Pons (tissue), 1 donor: Measurements from ENCODE around the gene CAPZA3.
"Not testable (repeated sequence)": the region's sequence is repeated elsewhere in the genome, so short reads cannot be mapped to it uniquely, and the experiment has no call there.

Experiments used
- DNase-seq: peaks from one replicate; pipeline ENCODE4 v3.0.0-alpha.2; 2016; ENCODE audit warnings: low spot score

Gene CAPZA3

GRCh38 chr12:18754124-18754707 lies 16.3 kb downstream of the CAPZA3 start:
- DNase-seq = no peak

DNA sequence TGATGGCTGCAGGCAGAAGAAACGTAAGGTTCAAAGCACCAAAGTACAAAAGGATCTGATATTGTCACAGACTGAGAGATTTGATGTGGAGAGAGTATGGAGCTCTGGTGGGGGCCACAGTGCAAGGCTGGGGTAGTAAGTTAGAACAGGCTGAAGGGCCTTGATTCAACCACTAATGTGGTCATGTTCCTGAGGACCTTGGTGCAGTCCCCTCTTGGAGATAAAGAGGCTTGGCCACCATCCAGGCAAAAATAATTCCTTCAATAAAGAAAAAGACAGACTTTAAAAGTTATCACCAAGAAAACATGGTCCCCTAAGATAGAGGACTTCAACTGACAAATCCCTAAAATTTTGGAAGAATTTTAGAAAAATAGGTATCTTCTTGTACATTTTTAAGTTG lies 17.4 kb downstream of the CAPZA3 start:
- no peak for DNase-seq

DNA sequence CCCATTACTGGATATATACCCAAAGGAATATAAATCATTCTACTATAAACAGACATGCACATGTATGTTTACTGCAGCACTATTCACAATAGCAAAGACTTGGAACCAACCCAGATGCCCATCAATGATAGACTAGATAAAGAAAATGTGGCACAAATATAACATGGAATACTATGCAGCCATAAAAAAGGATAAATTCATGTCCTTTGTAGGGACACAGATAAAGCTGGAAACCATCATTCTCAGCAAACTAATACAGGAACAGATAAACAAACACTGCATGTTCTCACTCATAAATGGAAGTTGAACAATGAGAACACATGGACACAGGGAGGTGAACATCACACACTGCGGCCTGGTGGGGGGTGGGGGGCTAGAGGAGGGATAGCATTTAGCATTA lies 28.6 kb downstream of the CAPZA3 start:
- not testable (repeated sequence) for DNase-seq

DNA sequence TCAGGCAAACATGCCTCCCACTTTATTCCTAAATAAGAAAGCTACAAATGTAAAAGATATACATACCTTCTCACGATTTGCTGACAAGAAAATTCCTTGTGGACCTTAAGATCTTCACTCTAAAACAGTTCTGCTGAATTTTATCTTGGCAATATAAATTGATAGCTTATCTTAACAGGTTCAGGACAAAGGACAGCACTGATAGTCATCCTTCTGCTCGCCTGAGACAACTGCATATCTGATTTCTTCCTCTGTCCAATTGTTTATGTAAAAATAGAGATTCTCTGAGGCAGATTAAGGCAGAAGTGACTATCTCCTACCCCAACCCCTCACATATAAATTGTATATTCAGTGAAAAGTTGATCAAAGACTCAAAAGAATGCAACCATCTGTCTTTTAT lies 44.9 kb downstream of the CAPZA3 start:
- no peak for DNase-seq

- DNase-seq = not testable (repeated sequence)
Measured at GRCh38 chr12:18785465-18785864, 47.5 kb downstream of the CAPZA3 start.
